ENCODE measurements around the gene AGPAT4. TPM values are rescaled to one million over a fixed set of nuclear protein-coding genes. Genes with fewer than 3 reads are reported as not detected.

AGPAT4 gene
- total RNA-seq, 4 donors from 2014 or later: 1.0 to 17.4 (median 6.4) TPM

DNA sequence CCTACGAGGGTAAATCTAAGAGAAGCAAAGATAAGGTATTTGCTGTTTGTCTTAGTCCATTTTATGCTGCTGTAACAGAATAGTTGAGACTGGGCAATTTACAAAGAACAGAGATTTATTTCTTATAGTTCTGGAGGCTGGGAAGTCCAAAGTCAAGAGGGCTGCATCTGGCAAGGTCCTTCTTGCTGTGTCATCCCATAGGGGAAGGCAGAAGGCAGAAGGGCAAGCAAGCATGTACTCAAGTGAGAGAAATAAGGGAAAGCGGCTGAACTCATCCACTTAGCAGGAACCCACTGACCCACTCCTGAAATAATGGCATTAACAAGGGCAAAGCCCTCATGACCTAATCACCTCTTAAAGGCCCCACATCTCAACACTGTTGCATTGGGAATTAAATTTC lies 102.7 kb downstream of the AGPAT4 start:
- Histone ChIP-seq H3K4me1 (peaks cover 0 to 11% (median 0%) of the 10 kb centered on the region in 3 donors), H3K27me3 (no peaks in the 10 kb centered on the region), H3K9me3 (no peaks in the 10 kb centered on the region), H3K36me3 (no peaks in the 10 kb centered on the region), H3K27ac (no peak overlapping the region), H3K4me3 (no peak overlapping the region)
- DNase-seq: no peak
- no peak for TF ChIP-seq POLR2A (IDR thresholded peaks at IDR 0.05)
- TF ChIP-seq, protein P1, sequence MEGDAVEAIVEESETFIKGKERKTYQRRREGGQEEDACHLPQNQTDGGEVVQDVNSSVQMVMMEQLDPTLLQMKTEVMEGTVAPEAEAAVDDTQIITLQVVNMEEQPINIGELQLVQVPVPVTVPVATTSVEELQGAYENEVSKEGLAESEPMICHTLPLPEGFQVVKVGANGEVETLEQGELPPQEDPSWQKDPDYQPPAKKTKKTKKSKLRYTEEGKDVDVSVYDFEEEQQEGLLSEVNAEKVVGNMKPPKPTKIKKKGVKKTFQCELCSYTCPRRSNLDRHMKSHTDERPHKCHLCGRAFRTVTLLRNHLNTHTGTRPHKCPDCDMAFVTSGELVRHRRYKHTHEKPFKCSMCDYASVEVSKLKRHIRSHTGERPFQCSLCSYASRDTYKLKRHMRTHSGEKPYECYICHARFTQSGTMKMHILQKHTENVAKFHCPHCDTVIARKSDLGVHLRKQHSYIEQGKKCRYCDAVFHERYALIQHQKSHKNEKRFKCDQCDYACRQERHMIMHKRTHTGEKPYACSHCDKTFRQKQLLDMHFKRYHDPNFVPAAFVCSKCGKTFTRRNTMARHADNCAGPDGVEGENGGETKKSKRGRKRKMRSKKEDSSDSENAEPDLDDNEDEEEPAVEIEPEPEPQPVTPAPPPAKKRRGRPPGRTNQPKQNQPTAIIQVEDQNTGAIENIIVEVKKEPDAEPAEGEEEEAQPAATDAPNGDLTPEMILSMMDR (IDR thresholded peaks at IDR 0.05): no peak
- intact Hi-C loops (cut with DNase I): no loop called here
- 88 to 92% methylated on average over 2 of the region's 2 CpGs for WGBS, 2 donors

DNA sequence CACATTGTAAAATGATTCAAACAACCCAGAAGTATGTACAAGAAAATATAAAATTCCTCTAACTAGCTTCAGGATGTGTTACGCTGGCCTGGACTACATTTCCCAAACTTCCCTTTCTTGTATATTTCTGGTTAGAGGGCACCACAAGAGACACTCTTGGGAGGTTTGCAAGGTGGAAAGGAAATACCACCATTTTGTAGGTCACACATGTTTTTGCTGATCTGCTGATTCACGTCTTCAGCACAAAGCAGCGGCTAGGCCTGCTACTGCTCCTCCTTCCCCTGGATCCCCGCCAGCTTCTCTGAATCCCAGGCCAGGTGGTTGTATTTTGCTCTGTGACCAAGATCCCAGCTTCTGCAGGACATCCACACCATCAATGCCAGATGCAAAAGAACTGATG lies 104.2 kb downstream of the AGPAT4 start:
- Histone ChIP-seq H3K27me3 (no peaks in the 10 kb centered on the region), H3K36me3 (peaks cover 0 to 10% (median 6%) of the 10 kb centered on the region in 3 donors), H3K27ac (no peak overlapping the region), H3K4me1 (peaks cover 0 to 11% (median 0%) of the 10 kb centered on the region in 3 donors), H3K4me3 (no peak overlapping the region), H3K9me3 (no peaks in the 10 kb centered on the region)
- no peak for TF ChIP-seq POLR2A (IDR thresholded peaks at IDR 0.05)
- TF ChIP-seq, protein P1 (IDR thresholded peaks at IDR 0.05): no peak
- no peak for DNase-seq
- WGBS, 2 donors: 52 to 63% methylated on average over 4 of the region's 4 CpGs
- intact Hi-C loops (cut with DNase I): no loop called here

DNA sequence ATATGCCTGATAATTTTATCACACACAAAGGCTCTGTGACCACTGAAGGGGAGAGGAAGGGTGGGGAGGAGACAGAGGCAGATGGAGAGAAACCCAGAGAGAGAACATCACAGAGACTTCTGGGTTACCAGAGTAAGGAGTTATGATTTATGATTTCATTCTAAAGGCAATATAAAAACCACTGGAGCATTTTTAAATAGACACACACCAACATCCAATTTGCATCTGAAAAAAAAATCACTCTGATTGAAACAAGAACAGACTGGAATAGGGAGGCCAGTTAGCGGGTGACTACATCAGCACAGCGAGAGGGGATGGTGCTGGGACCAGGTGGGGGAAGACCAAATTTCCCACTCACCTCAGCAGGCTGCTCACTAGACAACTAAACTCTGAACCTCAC lies 104.8 kb downstream of the AGPAT4 start:
- Histone ChIP-seq H3K9me3 (no peaks in the 10 kb centered on the region), H3K4me3 (no peak overlapping the region), H3K27ac (no peak overlapping the region), H3K4me1 (peaks cover 0 to 11% (median 0%) of the 10 kb centered on the region in 3 donors), H3K36me3 (peaks cover 0 to 17% (median 7%) of the 10 kb centered on the region in 3 donors), H3K27me3 (no peaks in the 10 kb centered on the region)
- intact Hi-C loops (cut with DNase I): no loop called here
- DNase-seq: no peak
- WGBS, 2 donors: 66 to 69% methylated on average over 2 of the region's 2 CpGs
- TF ChIP-seq, protein P1 (IDR thresholded peaks at IDR 0.05): no peak
- TF ChIP-seq POLR2A (IDR thresholded peaks at IDR 0.05): no peak

DNA sequence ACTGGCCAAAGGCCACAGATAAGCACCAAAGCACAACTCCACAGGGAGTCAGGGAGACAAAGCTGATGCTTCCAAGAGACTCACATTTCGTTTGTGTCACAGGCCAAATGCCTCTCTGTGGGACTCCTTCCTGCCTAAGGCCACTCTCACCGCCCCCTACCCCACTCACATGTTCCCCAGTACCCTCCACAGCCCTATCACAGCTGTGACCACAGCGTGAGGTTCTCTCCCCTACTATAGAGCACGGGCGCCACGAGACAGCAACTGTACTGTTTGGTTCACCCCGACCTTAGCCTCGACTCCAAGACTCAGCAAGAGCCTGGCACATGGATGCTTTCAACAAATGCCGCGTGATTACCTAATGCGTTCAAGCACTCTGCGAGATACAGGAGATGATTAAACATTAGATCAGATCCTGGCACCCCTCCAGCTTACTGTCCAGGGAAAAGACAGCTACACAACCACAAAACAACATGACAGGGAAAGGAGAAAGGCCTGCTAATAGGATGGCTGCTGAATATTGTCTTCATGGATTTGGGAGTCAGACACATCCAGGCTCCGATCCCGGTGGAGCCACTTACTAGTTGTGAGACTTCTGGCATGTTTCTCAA lies 105.5 kb downstream of the AGPAT4 start:
- intact Hi-C loops (cut with DNase I): no loop called here
- Histone ChIP-seq H3K9me3 (no peaks in the 10 kb centered on the region), H3K27ac (no peak overlapping the region), H3K27me3 (no peaks in the 10 kb centered on the region), H3K4me1 (peaks cover 0 to 11% (median 0%) of the 10 kb centered on the region in 3 donors), H3K36me3 (peaks cover 0 to 23% (median 7%) of the 10 kb centered on the region in 3 donors), H3K4me3 (no peak overlapping the region)
- TF ChIP-seq, protein P1 (IDR thresholded peaks at IDR 0.05): no peak
- no peak for TF ChIP-seq POLR2A (IDR thresholded peaks at IDR 0.05)
- WGBS, 2 donors: 59 to 67% methylated on average over 7 to 9 of the region's 14 CpGs
- no peak for DNase-seq

DNA sequence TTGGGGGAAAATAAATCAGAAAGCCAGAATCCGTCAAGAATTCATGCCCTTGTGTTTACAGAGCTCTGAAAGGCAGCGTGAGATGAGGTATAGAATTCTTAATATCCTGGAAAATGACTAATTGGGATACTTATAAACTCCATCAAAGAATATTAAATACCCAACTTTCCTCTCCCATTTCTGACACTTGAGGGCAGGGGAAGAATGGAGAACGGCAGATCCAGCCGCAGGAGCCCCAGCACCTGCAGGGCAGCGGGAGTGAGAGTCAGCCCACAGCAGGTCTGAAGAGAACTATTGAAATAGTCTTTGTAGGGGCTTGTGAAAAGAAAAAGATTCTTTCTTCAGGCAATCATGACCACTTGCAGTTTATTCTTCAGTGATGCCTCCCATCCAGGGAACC lies 107.2 kb downstream of the AGPAT4 start:
- intact Hi-C loops (cut with DNase I): no loop called here
- Histone ChIP-seq H3K27ac (no peak overlapping the region), H3K36me3 (peaks cover 0 to 24% (median 7%) of the 10 kb centered on the region in 3 donors), H3K4me1 (peaks cover 0 to 11% (median 0%) of the 10 kb centered on the region in 3 donors), H3K27me3 (no peaks in the 10 kb centered on the region), H3K9me3 (no peaks in the 10 kb centered on the region), H3K4me3 (no peak overlapping the region)
- TF ChIP-seq, protein P1 (IDR thresholded peaks at IDR 0.05): no peak
- no peak for TF ChIP-seq POLR2A (IDR thresholded peaks at IDR 0.05)
- WGBS, 2 donors: 94 to 98% methylated on average over 5 of the region's 5 CpGs
- no peak for DNase-seq
